Fibroblast of peridontal ligament (primary cell): ENCODE results near the gene ZNF346.
"Not testable (repeated sequence)": the region's sequence is repeated elsewhere in the genome, so short reads cannot be mapped to it uniquely, and the experiment has no call there.

Experiments used
- DNase-seq: peaks from one replicate; pipeline ENCODE4 v3.0.0-alpha.2; 2010; ENCODE audit errors: extremely low read depth

Gene ZNF346, protein sequence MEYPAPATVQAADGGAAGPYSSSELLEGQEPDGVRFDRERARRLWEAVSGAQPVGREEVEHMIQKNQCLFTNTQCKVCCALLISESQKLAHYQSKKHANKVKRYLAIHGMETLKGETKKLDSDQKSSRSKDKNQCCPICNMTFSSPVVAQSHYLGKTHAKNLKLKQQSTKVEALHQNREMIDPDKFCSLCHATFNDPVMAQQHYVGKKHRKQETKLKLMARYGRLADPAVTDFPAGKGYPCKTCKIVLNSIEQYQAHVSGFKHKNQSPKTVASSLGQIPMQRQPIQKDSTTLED

GRCh38 chr5:177022386-177023302 is at the start of gene ZNF346:
Gene ZNF346 (plus strand): TSS chr5:177022696. CDS start chr5:177022739, 43 bp downstream.
- DNase-seq = peak; percentile 90

GRCh38 chr5:176979669-176980068 is 42.8 kb upstream of the ZNF346 start:
- no peak for DNase-seq

DNA sequence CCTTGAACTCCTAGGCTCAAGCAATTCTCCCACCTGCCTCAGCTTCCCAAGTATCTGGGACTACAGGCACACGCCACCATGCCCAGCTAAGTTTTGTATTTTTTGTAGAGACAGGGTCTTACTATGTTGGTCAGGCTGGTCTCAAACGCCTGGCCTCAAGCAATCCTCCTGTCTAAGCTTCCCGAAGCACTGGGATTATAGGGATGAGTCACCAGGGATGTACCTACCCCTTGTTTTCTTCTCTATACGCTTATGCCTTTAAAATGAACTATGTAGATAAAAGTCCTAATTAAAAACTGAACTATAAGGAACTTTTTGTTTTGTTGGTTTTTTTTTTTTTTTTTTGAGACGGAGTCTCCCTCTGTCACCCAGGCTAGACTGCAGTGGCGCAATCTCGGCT is 41.7 kb upstream of the ZNF346 start:
- DNase-seq = no peak

GRCh38 chr5:176983112-176983511 is 39.4 kb upstream of the ZNF346 start:
- DNase-seq = not testable (repeated sequence)

DNA sequence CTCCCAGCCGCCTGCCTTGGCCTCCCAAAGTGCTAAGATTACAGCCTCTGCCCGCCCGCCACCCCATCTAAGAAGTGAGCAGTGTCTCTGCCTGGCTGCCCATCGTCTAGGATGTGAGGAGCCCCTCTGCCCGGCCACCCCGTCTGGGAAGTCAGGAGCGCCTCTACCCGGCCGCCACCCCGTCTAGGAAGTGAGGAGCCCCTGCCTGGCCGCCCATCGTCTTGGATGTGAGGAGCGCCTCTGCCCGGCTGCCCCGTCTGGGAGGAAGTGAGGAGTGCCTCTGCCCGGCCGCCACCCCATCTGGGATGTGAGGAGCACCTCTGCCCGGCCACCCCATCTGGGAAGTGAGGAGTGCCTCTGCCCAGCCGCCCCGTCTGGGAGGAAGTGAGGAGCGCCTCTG is 38.9 kb upstream of the ZNF346 start:
- not testable (repeated sequence) for DNase-seq

GRCh38 chr5:176984176-176984575 is 38.3 kb upstream of the ZNF346 start:
- not testable (repeated sequence) for DNase-seq

DNA sequence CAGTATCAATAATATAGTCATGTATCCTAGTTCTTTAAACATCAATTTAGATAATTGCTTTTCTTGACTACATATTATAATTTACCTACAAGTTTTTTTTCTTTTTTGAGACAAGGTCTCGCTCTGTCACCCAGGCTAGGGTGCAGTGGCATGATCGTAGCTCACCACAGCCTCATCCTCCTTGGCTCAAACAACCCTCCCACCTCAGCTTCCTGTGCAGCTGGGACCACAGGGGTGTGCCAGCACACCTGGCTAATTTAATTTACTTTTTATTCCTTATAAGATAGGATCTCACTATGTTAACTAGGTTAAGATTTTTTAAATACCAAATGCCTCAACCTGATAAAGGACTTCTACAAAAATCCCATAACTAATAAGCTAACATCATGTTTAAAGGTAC is 37.0 kb upstream of the ZNF346 start:
- no peak for DNase-seq

GRCh38 chr5:176986280-176986679 is 36.2 kb upstream of the ZNF346 start:
- no peak for DNase-seq

DNA sequence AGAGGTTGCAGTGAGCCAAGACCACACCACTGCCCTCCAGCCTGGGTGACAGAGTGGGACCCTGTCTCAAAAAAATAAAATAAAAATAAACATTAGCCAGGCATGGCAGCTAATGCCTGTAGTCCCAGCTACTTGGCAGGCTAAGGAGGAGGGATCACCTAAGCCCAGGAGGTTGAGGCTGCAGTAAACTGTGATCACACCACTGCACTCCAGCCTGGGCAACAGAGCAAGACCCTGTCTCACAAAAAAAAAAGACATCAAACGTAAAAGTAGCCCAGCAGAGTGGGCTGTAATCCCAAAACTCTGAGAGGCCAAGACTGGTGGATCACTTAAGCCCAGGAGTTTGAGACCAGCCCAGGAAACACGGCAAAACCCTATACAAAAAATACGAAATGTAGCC is 34.9 kb upstream of the ZNF346 start:
- no peak for DNase-seq

DNA sequence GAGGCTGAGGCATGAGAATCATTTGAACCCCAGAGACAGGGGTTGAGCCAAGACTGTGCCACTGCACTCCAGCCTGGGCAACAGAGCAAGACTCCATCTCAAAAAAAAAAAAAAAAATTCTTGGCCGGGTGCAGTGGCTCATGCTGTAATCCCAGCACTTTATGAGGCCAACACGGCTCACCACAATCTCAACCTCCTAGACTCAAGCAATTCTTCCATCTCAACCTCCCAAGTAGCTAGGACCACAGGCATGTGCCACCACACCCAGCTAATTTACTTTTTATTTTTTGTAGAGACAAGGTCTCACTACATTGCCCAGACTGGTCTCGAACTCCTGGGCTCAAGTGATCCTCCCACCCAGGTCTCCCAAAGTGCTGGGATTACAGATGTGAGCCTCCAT is 29.4 kb upstream of the ZNF346 start:
- DNase-seq = peak; percentile 29

DNA sequence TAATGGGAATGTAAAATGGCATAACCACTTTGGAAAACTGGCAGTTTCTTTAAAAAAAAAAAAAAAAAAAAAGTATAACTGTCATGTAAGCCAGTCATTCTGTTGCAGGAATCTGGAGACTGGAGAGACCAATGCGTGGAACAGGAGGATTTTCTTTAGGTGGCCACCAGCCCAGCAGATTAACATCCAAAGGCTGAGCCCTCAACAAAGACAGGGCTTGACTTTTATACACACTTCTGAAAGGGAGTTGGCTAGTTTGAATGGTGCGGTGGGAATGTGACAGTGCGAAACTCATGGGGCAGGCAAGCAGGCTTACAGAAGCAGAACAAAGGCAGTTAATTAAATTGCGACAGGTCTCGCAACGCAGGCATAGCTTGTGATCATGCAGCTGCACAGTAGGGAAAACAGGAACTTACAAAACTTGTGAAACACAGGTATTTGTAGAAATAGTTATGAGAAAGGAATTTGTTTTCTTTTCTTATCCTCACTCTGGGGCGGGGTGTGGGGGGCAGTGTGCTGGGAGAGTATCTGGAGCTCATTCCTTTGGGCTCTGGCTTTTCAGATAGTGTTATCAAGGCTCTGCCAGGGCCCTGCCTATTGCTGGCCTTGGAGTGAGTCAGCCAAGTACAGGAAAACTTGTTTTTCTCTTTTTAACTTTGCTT is 27.9 kb upstream of the ZNF346 start:
- DNase-seq = no peak

DNA sequence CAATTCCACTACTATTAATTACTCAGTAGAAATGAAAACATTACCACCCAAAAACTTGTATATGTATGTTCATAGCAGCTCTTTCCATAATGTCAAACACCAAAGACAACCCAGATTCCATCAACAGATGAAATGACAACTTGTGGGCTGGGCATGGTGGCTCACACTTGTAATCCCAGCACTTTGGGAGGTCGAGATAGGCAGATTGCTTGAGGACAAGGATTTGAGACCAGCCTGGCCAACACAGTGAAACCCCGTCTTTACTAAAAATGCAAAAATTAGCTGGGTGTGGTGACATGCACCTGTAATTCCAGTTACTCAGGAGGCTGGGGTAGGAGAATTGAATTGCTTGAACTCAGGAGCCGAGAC is 27.4 kb upstream of the ZNF346 start:
- DNase-seq = no peak

DNA sequence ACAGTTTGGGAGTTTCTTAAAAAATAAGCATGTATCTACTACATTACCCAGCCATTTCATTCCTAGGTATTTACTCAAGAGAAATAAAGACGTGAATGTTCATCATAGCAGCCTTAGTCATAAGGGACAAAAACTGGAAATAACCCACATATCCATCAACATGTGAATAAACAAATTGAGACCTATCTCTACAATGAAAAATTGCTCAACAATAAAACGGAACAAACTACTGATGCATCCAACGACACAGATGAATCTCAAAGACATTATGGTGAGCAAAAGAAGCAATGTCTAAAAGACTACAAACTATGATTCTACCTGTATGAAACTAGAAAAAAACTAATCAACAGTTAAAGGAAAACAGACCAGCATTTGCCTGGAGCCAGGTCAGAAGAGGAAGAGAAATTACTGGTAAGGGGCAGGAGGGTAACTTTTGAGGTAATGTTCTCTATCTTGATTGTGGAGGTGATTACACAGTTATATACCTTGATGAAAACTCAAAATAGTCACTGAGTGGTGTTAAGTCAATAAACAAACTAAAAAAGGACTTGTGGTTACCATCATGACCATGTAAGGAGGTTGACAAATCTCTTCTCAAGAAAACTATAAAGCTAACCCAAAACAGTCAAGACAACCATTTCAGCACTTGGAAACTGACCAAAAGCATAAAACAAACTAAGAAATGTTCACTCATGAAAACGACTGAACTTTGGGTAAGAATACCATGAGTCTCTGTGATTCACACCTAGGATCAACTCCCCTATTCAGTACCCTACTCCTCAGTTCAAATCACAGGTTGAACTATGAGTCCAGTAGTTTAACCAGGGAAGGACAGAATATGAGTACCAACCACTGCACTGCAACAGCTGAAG is 26.4 kb upstream of the ZNF346 start:
- peak; percentile 64 for DNase-seq

- DNase-seq = no peak
Measured at GRCh38 chr5:176996780-176997179, 25.7 kb upstream of the ZNF346 start.

GRCh38 chr5:176998828-176999227 is 23.7 kb upstream of the ZNF346 start:
- no peak for DNase-seq

DNA sequence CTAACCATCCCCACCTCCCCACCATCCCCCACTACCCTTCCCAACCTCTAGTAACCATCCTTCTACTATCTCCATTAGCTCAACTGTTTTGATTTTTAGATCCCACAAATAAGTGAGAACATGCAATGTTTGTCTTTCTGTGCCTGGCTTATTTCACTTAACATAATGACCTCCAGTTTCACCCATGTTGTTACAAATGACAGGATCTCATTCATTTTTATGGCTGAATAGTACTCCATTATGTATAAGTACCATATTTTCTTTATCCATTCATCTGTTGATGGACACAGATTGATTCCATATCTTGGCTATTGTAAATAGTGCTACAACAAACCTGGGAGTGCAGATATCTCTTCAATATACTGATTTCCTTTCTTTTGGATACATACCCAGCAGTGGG is 23.0 kb upstream of the ZNF346 start:
- DNase-seq = not testable (repeated sequence)

DNA sequence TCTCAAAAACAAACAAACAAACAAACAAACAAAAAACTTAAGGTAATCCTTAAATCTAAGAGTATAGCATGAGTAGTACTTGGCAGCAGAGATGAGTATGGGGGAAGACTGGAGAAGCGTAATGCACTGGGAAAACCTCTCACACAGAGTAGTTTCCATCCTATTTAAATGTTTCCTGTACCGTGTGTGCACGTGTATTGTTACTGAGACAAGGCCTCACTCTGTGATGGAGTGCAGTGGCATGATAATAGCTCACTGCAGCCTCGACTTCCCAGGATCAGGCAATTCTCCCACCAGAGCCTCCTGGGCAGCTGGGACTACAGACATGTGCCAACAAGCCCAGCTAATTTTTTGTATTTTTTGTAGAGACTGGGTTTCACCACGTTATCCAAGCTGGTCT is 18.8 kb upstream of the ZNF346 start:
- no peak for DNase-seq

DNA sequence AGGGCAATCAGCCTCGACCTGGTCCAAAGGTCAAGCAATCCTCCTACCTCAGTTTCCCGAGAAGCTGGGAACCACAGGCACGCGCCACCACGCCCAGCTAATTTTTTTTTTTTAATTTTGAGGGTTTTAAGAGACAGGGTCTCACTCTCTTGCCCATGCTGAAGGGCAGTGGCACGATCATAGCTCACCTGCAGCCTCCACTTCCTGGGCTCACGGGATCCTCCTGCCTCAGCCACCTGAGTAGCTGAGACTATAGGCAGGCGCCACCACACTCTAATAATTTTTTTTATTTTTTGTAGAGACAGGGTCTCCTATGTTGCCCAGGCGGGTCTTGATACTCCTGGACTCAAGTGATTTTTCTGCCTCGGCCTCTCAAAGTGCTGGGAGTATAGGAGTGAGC is 17.5 kb upstream of the ZNF346 start:
- no peak for DNase-seq

DNA sequence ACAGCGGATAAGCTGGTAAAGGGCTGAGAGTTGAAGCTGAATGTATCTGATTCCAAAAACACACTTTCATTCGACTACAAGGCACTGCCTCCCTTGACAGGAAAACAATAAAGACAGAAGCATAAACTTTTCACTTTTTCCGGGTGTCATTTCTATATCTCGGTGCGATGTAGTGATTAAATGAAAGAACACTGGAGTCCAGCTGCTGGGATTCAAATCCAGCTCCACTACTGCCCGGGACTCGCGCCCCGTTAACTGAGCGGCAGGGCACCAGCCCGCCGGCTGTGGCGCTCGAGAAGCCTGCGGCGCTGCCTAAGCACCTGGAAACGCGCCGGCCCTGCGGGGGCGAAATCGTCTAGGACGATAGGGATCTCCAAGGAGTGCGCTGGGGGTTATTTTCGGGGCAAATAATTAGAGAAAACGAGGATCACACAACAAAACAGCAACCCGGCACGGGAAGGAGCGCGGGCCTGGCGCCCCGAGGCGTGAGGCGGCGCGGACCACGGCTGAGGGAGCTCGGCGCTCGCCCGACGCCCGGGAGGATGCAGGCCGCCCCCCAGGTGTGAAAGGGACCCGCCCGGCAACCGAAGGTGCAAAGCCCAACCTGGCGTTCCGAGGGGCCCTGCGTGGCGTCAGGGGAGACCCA is 16.8 kb upstream of the ZNF346 start:
- peak; percentile 60 for DNase-seq

- peak; percentile 86 for DNase-seq
Measured at GRCh38 chr5:177006265-177006972, 16.1 kb upstream of the ZNF346 start, which contains the start of gene UIMC1. Gene UIMC1 (minus strand): TSS chr5:177006779. CDS start chr5:176982615, 24,164 bp downstream.
